HEK293T (cell line): ENCODE measurements around the gene KLHL22.

Source experiments
- CTCF ChIA-PET: fragments of 350-600 bp; formaldehyde crosslinking; extraction: SDS; loops from one replicate; lab custom pipeline; 2021; ENCODE audit warnings: antibody characterized with exemption, inconsistent platforms; lab: Yijun Ruan, JAX
- POLR2A ChIA-PET: fragments of 350-600 bp; formaldehyde crosslinking; extraction: SDS; loops from one replicate; lab custom pipeline; 2020; ENCODE audit warnings: antibody characterized with exemption, inconsistent platforms; lab: Yijun Ruan, JAX
- DNase-seq: peaks from one replicate; pipeline ENCODE4 v3.0.0; 2012; ENCODE audit warnings: mixed read lengths; ENCODE audit errors: extremely low spot score
- ARNT ChIP-seq: fragments of 450-650 bp; IDR thresholded peaks from 2 replicates; pipeline ENCODE4 v1.6.1; 2017; ENCODE audit warnings: mild to moderate bottlenecking
- BHLHE40 ChIP-seq: fragments of 450-650 bp; IDR thresholded peaks from 2 replicates; pipeline ENCODE4 v1.6.1; 2016; ENCODE audit warnings: mild to moderate bottlenecking, moderate library complexity, borderline replicate concordance
- CTBP1 ChIP-seq: fragments of 450-650 bp; IDR thresholded peaks from 2 replicates; pipeline ENCODE4 v1.6.1; 2016; ENCODE audit warnings: borderline replicate concordance
- ELF4 ChIP-seq: fragments of 450-650 bp; IDR thresholded peaks from 2 replicates; pipeline ENCODE4 v1.6.1; 2017; ENCODE audit warnings: antibody characterized with exemption
- FOXA1 ChIP-seq: fragments of 450-650 bp; IDR thresholded peaks from 2 replicates; pipeline ENCODE4 v1.6.1; 2016; ENCODE audit warnings: mild to moderate bottlenecking
- FOXK2 ChIP-seq: fragments of 450-650 bp; IDR thresholded peaks from 2 replicates; pipeline ENCODE4 v1.6.1; 2016; ENCODE audit warnings: mild to moderate bottlenecking
- FOXM1 ChIP-seq: fragments of 450-650 bp; IDR thresholded peaks from 2 replicates; pipeline ENCODE4 v1.6.1; 2017; ENCODE audit warnings: mild to moderate bottlenecking, borderline replicate concordance
- HDGF ChIP-seq: fragments of 450-650 bp; IDR thresholded peaks from 2 replicates; pipeline ENCODE4 v1.6.1; 2017; ENCODE audit warnings: antibody characterized with exemption, borderline replicate concordance
- L3MBTL2 ChIP-seq: fragments of 450-650 bp; conservative IDR thresholded peaks from 2 replicates; pipeline ENCODE4 v1.6.1; 2016; ENCODE audit warnings: mild to moderate bottlenecking
- LEF1 ChIP-seq: fragments of 450-650 bp; IDR thresholded peaks from 2 replicates; pipeline ENCODE4 v1.6.1; 2017; ENCODE audit warnings: mild to moderate bottlenecking, borderline replicate concordance
- NFRKB ChIP-seq: fragments of 450-650 bp; IDR thresholded peaks from 2 replicates; pipeline ENCODE4 v1.6.1; 2016; ENCODE audit warnings: mild to moderate bottlenecking, moderate library complexity
- PKNOX1 ChIP-seq: fragments of 450-650 bp; IDR thresholded peaks from 2 replicates; pipeline ENCODE4 v1.6.1; 2016
- SP1 ChIP-seq: fragments of 450-650 bp; IDR thresholded peaks from 2 replicates; pipeline ENCODE4 v1.6.1; 2017
- SUZ12 ChIP-seq: fragments of 450-650 bp; IDR thresholded peaks from 2 replicates; pipeline ENCODE4 v1.6.1; 2016; ENCODE audit warnings: mild to moderate bottlenecking
- TARDBP ChIP-seq: fragments of 450-650 bp; IDR thresholded peaks from 2 replicates; pipeline ENCODE4 v1.6.1; 2016
- ZNF384 ChIP-seq: fragments of 450-650 bp; IDR thresholded peaks from 2 replicates; pipeline ENCODE4 v1.6.1; 2016

The KLHL22 gene

DNA sequence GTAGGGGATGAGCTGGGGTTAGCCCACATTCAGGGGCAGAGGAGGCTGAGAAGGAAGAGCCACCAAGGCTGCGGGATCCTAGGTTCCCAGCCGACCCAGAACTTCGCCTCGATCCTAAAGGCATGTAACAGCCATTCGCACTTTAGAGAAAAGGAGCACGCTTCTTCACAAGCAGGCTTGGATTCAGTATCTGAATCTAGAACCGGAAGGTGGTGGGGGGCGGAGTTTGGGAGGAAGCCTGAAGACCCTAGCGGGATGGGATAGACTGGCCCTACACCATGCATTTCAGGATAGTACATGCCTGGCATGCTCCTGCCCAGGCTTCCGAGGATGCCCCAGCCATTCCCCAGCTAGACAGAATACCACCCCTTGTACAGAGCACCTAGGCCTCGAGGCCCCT lies 62.4 kb downstream of the KLHL22 start:
- DNase-seq, result no peak
- TF ChIP-seq PKNOX1, result no peak
- TF ChIP-seq BHLHE40, result no peak
- no peak for TF ChIP-seq CTBP1
- TF ChIP-seq HDGF, result no peak
- TF ChIP-seq L3MBTL2, result no peak
- no peak for TF ChIP-seq LEF1
- TF ChIP-seq NFRKB, result no peak
- no peak for TF ChIP-seq FOXK2
- no peak for TF ChIP-seq ZNF384
- TF ChIP-seq FOXM1, result no peak
- no peak for TF ChIP-seq TARDBP
- TF ChIP-seq SP1, result no peak
- no peak for TF ChIP-seq ELF4
- no peak for TF ChIP-seq FOXA1
- TF ChIP-seq SUZ12, result no peak
- TF ChIP-seq ARNT, result no peak
- ChIA-PET POLR2A (interaction anchor here (0.9 kb wide), 1 partner anchor 20 kb away, joined by 3 read pairs; no protein-coding TSS in a partner anchor), CTCF (interaction anchor here (0.6 to 1.9 kb wide), 2 partner anchors 23 to 420 kb away, joined by 3 to 6 read pairs; no protein-coding TSS in a partner anchor)

- no peak for DNase-seq
- CTCF ChIA-PET, result no interaction called here
- POLR2A ChIA-PET, result no interaction called here
- TF ChIP-seq ZNF384 (no peak), NFRKB (no peak), SP1 (no peak), PKNOX1 (no peak)
Measured at GRCh38 chr22:20432244-20432686, 63.3 kb downstream of the KLHL22 start.

GRCh38 chr22:20431511-20432192 lies 63.9 kb downstream of the KLHL22 start:
- POLR2A ChIA-PET, result no interaction called here
- CTCF ChIA-PET, result no interaction called here
- TF ChIP-seq CTBP1 (no peak), ARNT (no peak), HDGF (no peak), ZNF384 (no peak), FOXK2 (no peak), FOXA1 (no peak), SP1 (no peak), ELF4 (no peak), NFRKB (no peak)
- DNase-seq, result no peak

GRCh38 chr22:20430720-20431510 lies 64.7 kb downstream of the KLHL22 start:
- ChIA-PET POLR2A (no interaction called here), CTCF (no interaction called here)
- TF ChIP-seq SP1 (no peak), BHLHE40 (no peak), PKNOX1 (no peak), ELF4 (no peak), FOXK2 (no peak), L3MBTL2 (no peak), SUZ12 (no peak), HDGF (no peak), NFRKB (no peak), FOXA1 (no peak), TARDBP (no peak), CTBP1 (no peak)
- DNase-seq, result no peak

DNA sequence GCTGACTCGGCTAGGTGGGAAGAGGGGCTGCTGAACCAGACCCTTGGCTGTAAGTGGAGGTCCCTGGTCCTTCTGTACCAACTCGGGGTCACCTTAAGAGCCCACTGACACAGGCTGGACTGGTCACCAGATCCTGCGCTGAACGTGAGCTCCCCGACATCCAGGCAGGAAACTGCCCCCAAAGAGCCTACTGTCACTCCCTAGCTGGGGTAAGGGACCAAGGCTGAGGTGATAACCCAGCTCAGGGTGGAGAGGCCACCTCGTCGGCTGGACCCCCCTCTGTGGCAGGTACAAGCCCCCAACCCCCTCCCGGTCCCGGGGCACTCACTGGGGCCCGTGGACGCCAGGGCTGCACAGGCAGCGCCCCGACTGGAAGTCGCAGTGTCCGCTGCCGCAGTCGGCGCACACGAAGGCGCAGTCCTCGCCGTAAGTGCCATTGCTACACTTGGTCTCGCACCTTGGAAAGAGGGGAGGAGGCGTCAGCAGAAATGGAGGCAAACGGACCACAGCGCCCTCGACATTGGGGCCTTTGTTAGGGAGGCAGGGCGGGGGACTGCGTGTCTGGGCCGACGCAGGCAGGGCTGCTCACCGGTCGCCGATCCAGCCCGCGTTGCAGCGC lies 65.4 kb downstream of the KLHL22 start:
- POLR2A ChIA-PET, result no interaction called here
- no peak for TF ChIP-seq ZNF384
- no peak for TF ChIP-seq PKNOX1
- TF ChIP-seq NFRKB, result no peak
- TF ChIP-seq BHLHE40, result no peak
- no peak for TF ChIP-seq ARNT
- TF ChIP-seq TARDBP, result no peak
- no peak for TF ChIP-seq LEF1
- TF ChIP-seq CTBP1, result no peak
- no peak for TF ChIP-seq FOXK2
- TF ChIP-seq SP1, result no peak
- no peak for TF ChIP-seq HDGF
- no peak for TF ChIP-seq FOXA1
- no peak for TF ChIP-seq FOXM1
- DNase-seq, result no peak
- CTCF ChIA-PET, result no interaction called here
